Stimulated activated CD8-positive, alpha-beta memory T cell treated with anti-CD3 and anti-CD28 coated beads, Interleukin-4, amount 100 ng/mL, for 4 hours (primary cell): Measurements from ENCODE around the gene MLXIP.
"Not testable (repeated sequence)": the region's sequence is repeated elsewhere in the genome, so short reads cannot be mapped to it uniquely, and the experiment has no call there.

ENCODE experiments used
- DNase-seq, 2 donors: peaks; one replicate each; pipeline ENCODE4 v3.0.0-alpha.2; 2020; ENCODE audit warnings: low read depth in 2 of 2, low spot score in 1 of 2

The MLXIP gene

GRCh38 chr12:122054842-122055520 is 23.6 kb upstream of the MLXIP start:
- DNase-seq, result no peak

DNA sequence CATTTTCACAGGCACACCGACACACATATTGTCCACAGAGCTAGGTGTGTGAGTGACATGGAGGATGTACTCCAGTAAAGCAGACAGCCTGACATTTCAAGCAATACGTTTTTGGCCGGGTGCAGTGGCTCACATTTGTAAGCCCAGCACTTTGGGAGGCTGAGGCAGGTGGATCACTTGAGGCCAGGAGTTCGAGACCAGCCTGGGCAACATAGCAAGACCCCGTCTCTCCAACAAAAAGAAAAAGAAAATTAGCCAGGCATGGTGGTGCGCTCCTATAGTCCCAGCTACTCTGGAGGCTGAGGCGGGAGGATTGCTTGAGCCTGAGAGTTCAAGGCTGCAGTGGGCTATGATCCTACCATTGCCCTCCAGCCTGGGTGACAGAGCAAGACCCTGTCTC is 22.1 kb upstream of the MLXIP start:
- DNase-seq, result not testable (repeated sequence)

DNA sequence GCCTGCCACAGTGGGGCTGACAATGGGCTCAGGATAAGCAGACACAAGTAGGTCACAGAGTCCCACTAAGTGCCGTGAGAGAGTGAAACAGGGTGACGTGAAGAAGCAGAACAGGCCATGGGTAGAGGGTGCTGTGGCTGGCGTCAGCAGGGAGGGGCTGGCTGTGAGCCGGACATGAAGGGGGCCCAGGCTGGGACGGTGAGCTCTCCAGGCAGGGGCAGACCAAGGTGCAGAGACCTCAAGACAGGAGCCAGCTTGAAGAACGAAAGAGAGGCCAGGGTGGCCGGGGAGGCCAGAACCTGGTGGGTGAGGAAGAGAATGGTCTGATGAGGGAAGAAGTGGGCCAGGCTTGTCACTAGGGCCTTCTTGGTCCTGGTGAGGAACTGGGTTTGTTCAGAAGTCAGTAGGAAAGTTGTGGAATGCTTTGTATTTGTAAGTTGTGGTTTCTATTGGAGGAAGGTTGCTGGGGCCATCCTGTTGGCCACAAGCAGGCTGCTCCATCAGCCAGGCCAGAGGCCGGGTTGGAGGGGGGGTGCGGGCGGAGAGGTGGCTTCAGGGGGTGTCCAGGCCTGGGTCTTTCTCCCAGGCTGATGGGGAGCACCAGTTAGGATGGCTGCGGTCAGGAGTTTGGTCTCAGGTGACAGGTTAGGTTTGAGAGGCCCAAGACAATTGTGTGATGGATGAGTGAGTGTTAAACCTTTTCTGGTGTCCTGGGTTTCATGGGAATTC is 21.4 kb upstream of the MLXIP start:
- no peak for DNase-seq

DNA sequence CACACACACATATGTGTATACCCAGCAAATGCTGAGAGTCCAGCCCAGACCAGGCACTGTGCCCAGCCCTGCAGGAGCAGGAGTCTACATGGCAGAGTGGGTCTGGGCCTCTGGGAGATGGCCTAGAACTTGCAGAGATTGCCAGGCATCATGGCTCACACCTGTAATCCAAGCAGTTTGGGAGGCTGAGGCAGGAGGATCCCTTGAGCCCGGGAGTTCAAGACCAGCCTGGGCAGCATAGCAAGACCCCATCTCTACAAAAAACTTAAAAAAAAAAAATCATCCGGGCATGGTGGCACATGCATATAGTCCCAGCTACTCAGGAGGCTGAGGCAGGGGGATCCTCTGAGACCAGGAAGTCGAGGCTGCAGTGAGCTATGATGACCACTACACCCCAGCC is 20.8 kb upstream of the MLXIP start:
- no peak for DNase-seq

GRCh38 chr12:122058549-122059149 is 19.9 kb upstream of the MLXIP start:
- DNase-seq, result no peak

DNA sequence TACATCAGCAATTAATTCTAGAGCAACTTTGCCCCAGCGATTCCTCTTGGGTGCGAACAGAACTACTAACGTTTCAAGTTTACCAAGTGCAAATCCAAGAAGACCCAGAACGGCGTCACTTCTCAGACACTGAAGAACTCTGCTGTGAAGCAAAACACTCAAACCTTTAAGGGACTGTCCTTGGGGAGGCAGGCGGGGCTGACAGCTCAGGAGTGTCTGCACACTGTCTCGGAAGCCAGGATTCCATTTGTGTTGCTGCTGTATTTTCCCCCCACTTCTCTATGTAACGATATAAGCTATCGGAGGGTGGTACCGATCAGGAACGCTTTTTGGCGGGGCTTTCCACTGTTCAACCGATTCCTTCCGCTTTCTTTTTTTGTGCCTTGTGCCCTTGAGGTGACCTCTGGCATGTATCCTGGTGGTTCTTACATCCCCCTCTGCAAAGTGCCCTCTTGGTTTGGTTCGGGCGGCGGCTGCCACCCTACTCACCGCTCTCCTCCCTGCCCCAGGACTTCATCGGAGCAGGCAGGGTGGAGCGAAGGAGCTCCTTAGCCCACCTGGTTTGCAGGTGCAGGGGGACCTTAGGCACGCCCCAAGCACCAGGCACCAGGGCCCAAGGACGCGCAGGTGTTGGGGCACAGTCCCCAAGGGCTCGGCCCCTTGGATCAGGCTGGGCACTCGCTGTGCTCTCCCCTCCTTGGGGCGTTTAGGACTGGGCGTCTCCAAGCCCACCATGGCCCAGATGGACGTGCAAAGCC is 19.2 kb upstream of the MLXIP start:
- DNase-seq, result no peak

GRCh38 chr12:122060081-122060501 is 18.5 kb upstream of the MLXIP start:
- DNase-seq, result no peak

DNA sequence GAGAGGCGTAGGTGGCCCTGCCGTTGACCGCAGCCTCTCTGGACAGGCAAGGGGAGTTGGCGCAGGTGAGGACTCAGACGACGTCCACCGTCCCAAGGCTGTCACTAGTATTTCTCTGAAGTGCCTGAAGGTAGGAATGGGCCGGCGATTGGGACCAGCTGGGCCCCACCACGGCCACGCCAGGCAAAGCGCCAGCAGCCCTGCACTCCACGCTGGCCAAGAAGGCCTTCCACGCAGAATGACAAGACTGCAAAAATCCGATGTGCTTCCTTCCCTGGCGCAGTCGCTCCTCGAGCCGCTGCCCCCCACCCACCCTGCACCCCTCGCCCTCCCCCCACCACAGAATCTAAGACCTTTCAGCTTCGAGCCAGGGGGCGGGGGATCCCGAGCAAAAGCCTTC is 17.3 kb upstream of the MLXIP start:
- no peak for DNase-seq

- no peak for DNase-seq
Observed at GRCh38 chr12:122062832-122063693, 15.5 kb upstream of the MLXIP start.

DNA sequence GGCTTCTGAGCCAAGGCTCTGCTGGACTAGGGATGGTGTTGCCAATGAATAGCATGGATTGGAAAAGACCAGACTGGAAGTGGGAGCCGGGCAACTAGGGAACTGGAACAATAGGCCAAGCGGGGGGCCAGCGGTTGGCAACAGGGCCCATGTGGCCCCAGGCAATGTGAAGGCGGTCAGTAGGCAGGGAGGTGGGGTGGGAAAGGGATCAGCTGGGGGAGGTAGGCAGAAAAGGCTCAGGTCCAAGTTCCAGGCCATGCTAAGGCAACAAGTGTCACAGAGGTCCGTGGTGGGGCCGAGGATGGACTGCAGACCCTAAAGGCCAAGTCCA is 14.9 kb upstream of the MLXIP start:
- DNase-seq, result no peak

DNA sequence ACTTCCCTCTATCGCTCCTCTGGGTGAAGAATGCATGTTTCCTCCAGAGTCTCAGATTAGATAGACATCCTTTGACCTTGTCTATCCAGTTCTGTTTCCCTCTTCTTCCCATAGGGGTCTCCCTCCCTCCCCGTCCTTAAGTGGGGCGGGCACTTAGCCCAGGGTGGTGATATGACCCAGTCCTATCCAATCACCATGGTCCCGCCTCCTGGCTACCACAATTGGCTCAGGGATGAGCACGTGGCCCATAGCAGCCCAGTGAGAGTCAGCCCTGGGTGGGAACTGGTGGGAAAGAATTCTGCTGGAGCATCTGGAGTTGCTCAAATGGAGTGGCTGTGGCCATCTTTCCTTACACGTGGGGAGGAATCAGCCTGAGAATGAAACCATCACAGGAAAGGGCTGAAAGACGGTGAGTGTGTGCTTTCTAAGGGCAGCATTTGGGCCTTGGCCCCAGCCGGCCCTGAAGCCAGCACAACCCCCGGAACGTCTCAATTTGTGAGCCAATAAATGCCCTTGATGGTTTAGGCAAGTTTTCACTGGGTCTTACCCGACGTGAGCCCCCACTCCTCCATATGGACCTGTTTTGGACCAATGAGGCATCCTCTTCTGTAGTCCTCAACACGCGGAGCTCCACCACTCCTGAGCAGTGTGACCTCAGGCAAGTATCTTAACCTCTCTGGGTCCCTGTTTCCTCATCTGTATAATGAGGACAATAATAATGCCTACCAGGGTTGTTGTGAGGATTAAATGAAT is 14.4 kb upstream of the MLXIP start:
- no peak for DNase-seq

DNA sequence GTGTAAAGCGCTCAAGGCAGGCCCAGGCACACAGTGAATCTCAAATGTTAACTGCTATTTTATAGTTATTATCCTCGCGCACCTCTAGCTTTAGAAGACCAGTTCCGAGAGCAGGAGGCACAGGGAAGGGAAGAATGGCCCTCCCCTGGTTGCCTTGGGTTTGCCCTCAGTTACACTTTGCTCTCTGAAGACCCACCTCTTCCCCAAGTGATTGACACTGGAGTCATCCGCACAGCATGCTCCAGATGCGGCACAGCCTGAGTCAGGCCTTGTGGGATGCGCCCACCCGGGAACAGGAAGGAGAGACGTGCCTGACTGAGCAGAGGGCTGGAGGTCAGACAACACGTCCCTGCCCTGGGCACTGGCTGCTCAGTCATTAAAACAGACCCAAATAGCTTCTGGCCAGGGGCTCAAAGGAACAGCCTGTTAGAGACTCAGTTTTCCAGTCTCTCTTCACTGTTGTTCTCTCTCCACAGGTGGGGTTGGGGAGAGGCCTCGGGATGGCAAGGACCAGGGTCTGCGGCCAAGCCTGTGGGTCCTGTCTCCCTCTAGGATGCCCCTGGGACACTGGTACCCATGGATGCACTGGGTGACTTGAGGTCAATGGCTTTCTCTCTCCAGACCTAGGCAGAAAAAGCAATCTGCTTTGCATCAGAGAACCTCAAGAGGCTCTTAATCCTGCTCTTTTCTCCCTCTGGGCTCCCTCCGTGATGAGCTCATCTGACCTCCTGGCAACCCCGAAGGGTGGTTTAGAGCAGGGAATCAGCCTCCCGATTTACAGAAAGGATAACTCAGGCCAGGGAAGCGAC is 13.6 kb upstream of the MLXIP start:
- no peak for DNase-seq

DNA sequence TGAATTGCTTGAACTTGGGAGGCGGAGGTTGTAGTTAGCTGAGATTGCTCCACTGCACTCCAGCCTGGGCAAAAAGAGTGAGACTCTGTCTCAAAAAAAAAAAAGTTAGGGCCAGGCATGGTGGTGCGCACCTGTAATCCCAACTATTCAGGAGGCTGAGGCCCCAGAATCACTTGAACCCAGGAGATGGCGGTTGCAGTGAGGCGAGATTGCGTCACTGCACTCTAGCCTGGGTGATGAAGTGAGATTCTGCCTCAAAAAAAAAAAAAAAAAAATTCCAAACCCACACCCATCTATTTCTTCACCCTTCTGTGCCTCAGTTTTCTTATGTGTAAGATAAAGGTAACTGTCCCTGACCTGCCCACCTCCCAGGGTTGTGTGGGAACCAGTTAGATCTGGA is 11.0 kb upstream of the MLXIP start:
- no peak for DNase-seq

- DNase-seq, result no peak
Observed at GRCh38 chr12:122067966-122068365, 10.6 kb upstream of the MLXIP start.

DNA sequence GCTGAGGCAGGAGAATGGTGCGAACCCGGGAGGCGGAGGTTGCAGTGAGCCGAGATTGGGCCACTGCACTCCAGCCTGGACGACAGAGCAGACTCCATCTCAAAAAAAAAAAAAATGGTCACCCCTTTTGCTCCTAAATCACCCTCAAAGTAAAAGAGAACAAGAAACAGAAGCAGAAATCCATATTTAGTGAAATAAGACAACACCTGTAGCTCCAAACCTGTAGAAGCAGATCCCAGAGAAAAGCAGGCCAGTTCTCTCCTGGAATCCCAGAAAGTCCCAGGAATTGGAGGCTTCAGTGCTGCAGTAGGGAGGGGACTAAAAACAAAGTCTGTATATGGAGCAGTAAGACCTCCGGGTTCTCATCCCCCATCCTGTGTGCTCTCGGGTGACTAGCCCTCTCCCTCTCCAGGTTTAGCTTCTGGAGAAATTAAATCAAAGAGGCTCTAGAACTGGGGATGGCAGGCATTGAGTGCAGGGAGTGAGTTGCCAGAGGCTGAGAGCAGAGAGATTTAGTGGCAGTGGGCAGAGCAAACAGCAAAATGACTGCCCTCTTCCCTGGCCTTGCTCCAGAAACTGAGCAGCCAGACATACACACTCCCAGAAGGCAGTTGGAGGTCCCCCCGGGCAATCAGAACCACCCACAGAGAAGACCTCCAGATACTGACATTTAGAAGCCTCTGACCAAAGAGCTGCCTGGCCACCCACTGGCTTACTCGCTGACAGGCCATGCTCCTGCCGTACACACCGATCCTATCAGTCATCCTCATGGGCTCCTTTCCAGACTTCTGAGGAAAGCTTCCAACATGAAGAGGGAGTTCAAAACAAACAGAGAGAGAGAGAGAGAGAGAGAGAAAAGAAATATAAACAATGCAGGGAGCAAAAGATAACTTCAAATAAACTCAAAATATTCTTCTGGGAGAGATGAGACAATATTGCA is 6.3 kb upstream of the MLXIP start:
- DNase-seq, result no peak

DNA sequence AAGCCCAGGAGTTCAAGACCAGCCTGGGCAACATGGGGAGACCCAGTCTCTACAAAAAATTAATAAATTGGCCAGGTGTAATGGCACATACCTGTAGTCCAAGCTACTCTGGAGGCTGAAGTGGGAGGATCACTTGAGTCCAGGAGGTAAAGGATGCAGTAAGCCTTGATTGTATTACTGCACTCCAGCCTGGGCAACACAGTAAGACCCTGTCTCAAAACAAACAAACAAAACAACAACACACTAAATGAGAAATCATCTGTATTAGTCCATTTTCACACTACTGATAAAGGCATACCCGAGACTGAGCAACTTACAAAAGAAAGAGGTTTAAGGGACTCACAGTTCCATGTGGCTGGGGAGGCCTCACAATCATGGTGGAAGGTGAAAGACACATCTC is 4.7 kb upstream of the MLXIP start:
- DNase-seq, result no peak

DNA sequence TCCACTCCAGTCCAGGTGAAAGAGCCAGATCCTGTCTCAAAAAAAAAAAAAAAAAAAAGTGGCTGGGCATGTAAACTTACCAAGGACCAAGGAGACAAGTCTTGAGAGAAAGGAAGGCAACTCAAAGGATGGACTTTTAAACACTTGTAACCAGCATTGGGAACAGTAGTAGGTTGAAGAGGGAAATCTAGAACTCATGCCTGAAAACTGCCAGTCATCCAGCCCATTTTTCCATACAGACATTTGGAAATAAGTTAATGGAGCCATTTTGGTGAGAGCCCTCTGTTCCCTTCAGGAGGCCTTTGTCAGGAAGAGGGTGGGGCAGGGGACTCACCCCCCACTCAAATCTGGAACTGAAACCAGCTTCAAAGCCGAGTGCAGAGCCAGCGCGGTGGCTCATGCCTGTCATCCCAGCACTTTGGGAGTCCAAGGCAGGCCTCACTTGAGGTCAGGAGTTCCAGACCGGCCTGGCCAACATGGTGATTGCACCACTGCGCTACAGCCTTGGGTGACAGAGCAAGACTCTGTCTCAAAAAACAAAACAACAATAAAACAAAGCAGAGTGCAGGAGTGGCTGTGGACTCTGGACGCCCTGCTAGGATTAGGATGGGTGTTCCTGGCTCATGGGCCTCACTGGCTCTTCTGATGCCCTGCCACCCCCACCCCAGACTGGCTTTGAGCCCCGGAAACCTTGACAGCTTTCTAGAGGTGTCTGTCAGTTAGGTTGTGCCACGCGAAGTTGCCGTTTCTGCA is 1.6 kb upstream of the MLXIP start:
- DNase-seq, result no peak
